ENCODE results near the gene JAK1.

- TF ChIP-seq CTCF (IDR thresholded peaks at IDR 0.05; ENCODE audit: insufficient read depth, low read depth, low read length) (no peak), EZH2 (IDR thresholded peaks at IDR 0.05; ENCODE audit: insufficient read depth, low read length) (no peak)
Measured at GRCh38 chr1:64973061-64973647, 6.8 kb upstream of the JAK1 start.
